Uterus (tissue), 2 donors: Measurements from ENCODE around the gene MRTFB.

Experiments
- POLR2A ChIP-seq, 2 donors: fragments of 450-650 bp; IDR thresholded peaks; one replicate each; pipeline ENCODE4 v1.6.1; 2016; ENCODE audit warnings: antibody characterized with exemption in 2 of 2, mild to moderate bottlenecking in 1 of 2, moderate library complexity in 1 of 2
- TF ChIP-seq, protein P1 (sequence below), 4 experiments: fragments of 200-600 bp in 2 of 4; fragments of 450-650 bp in 2 of 4; sonication (generic) in 2 of 4; IDR thresholded peaks; one replicate each; pipeline ENCODE4 v1.5.1; 2016 to 2019; ENCODE audit warnings: antibody characterized with exemption in 4 of 4, mild to moderate bottlenecking in 2 of 4, moderate library complexity in 1 of 4

DNA sequence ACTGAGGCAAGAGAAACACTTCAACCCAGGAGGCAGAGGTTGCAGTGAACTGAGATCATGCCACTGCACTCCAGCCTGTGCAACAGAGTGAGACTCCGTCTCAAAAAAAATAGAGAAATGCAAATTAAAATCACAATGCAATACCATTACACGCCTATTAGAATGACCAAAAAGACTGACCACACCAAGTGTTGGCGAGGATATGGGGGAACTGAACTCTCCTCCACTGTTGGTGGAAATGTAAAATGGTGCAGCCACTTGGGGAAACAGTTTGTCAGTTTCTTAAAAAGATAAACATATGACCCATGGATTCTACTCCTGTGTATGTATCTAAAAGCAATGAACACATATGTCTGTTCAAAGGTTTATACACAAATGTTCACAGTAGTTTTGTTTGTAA is 204.8 kb downstream of the MRTFB start:
- TF ChIP-seq, protein P1, sequence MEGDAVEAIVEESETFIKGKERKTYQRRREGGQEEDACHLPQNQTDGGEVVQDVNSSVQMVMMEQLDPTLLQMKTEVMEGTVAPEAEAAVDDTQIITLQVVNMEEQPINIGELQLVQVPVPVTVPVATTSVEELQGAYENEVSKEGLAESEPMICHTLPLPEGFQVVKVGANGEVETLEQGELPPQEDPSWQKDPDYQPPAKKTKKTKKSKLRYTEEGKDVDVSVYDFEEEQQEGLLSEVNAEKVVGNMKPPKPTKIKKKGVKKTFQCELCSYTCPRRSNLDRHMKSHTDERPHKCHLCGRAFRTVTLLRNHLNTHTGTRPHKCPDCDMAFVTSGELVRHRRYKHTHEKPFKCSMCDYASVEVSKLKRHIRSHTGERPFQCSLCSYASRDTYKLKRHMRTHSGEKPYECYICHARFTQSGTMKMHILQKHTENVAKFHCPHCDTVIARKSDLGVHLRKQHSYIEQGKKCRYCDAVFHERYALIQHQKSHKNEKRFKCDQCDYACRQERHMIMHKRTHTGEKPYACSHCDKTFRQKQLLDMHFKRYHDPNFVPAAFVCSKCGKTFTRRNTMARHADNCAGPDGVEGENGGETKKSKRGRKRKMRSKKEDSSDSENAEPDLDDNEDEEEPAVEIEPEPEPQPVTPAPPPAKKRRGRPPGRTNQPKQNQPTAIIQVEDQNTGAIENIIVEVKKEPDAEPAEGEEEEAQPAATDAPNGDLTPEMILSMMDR (IDR thresholded peaks at IDR 0.05) = no peak
- TF ChIP-seq POLR2A (IDR thresholded peaks at IDR 0.05) = no peak
